Measurements from ENCODE around the gene LDB3.

GRCh38 chr10:86726677-86726999 lies 58.3 kb downstream of the LDB3 start:
- TF ChIP-seq RAD21 (IDR thresholded peaks at IDR 0.05; ENCODE audit: low read depth) = no peak
- no peak for TF ChIP-seq CTCF (IDR thresholded peaks at IDR 0.05 in 2 of 3, conservative IDR thresholded peaks at IDR 0.05 in 1 of 3; ENCODE audit: borderline replicate concordance in 1 of 3, insufficient read depth in 1 of 3, low read depth in 2 of 3, low read length in 2 of 3)
- TF ChIP-seq POLR2A (IDR thresholded peaks at IDR 0.05; ENCODE audit: borderline replicate concordance, extremely low read depth, insufficient read depth, insufficient read length) = no peak
- no peak for TF ChIP-seq CBX3 (IDR thresholded peaks at IDR 0.05; ENCODE audit: low read depth)
- no peak for TF ChIP-seq JUND (IDR thresholded peaks at IDR 0.05)
- TF ChIP-seq, protein P1, sequence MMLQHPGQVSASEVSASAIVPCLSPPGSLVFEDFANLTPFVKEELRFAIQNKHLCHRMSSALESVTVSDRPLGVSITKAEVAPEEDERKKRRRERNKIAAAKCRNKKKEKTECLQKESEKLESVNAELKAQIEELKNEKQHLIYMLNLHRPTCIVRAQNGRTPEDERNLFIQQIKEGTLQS (IDR thresholded peaks at IDR 0.05) = no peak
- TF ChIP-seq ZNF274 (IDR thresholded peaks at IDR 0.05; ENCODE audit: low read depth, low read length) = no peak
- TF ChIP-seq POLR2AphosphoS5 (IDR thresholded peaks at IDR 0.05; ENCODE audit: low read depth, low read length) = no peak
- TF ChIP-seq, protein P2, sequence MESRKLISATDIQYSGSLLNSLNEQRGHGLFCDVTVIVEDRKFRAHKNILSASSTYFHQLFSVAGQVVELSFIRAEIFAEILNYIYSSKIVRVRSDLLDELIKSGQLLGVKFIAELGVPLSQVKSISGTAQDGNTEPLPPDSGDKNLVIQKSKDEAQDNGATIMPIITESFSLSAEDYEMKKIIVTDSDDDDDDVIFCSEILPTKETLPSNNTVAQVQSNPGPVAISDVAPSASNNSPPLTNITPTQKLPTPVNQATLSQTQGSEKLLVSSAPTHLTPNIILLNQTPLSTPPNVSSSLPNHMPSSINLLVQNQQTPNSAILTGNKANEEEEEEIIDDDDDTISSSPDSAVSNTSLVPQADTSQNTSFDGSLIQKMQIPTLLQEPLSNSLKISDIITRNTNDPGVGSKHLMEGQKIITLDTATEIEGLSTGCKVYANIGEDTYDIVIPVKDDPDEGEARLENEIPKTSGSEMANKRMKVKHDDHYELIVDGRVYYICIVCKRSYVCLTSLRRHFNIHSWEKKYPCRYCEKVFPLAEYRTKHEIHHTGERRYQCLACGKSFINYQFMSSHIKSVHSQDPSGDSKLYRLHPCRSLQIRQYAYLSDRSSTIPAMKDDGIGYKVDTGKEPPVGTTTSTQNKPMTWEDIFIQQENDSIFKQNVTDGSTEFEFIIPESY (IDR thresholded peaks at IDR 0.05; ENCODE audit: extremely low read depth, insufficient replicate concordance, low read length) = no peak
- TF ChIP-seq EZH2 (IDR thresholded peaks at IDR 0.05) = no peak
- no peak for TF ChIP-seq SP1 (IDR thresholded peaks at IDR 0.05; ENCODE audit: low read depth)
- TF ChIP-seq, protein P3, sequence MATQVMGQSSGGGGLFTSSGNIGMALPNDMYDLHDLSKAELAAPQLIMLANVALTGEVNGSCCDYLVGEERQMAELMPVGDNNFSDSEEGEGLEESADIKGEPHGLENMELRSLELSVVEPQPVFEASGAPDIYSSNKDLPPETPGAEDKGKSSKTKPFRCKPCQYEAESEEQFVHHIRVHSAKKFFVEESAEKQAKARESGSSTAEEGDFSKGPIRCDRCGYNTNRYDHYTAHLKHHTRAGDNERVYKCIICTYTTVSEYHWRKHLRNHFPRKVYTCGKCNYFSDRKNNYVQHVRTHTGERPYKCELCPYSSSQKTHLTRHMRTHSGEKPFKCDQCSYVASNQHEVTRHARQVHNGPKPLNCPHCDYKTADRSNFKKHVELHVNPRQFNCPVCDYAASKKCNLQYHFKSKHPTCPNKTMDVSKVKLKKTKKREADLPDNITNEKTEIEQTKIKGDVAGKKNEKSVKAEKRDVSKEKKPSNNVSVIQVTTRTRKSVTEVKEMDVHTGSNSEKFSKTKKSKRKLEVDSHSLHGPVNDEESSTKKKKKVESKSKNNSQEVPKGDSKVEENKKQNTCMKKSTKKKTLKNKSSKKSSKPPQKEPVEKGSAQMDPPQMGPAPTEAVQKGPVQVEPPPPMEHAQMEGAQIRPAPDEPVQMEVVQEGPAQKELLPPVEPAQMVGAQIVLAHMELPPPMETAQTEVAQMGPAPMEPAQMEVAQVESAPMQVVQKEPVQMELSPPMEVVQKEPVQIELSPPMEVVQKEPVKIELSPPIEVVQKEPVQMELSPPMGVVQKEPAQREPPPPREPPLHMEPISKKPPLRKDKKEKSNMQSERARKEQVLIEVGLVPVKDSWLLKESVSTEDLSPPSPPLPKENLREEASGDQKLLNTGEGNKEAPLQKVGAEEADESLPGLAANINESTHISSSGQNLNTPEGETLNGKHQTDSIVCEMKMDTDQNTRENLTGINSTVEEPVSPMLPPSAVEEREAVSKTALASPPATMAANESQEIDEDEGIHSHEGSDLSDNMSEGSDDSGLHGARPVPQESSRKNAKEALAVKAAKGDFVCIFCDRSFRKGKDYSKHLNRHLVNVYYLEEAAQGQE (IDR thresholded peaks at IDR 0.05; ENCODE audit: low read depth) = no peak
- TF ChIP-seq, protein P4, sequence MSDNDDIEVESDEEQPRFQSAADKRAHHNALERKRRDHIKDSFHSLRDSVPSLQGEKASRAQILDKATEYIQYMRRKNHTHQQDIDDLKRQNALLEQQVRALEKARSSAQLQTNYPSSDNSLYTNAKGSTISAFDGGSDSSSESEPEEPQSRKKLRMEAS (IDR thresholded peaks at IDR 0.05) = no peak
- no peak for TF ChIP-seq CEBPB (IDR thresholded peaks at IDR 0.05; ENCODE audit: low read depth)

Data from HCT116 (cell line).